Stimulated activated CD8-positive, alpha-beta memory T cell treated with anti-CD3 and anti-CD28 coated beads, Interleukin-7, amount 100 ng/mL, for 4 hours (primary cell): ENCODE data around the gene C7orf33.

Experiments used
- DNase-seq, 2 donors: peaks; one replicate each; pipeline ENCODE4 v3.0.0-alpha.2; 2020; ENCODE audit warnings: low read depth in 2 of 2

C7orf33 gene

GRCh38 chr7:148626828-148627227, 36.3 kb downstream of the C7orf33 start:
- no peak for DNase-seq

DNA sequence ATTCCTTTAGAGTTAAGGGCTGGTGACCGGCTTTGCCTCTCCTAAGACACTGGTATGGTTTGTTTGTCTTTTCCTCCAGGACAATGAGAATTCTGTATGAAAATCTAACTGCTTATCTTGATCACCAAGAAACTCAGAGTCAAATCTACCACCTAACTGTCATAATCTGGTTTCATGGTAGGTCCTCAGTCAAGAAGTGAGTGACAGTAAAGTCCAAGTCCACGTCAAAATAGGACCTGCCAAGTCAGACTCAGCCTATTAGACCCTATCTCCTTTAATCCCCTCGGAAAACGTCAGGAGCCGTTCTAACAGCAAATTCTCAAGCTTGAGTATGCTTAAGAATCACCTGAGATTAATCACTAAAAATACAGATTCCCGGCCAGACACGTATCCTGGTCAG, 37.4 kb downstream of the C7orf33 start:
- DNase-seq, result no peak

- DNase-seq, result no peak
Observed at GRCh38 chr7:148630078-148630477, 39.5 kb downstream of the C7orf33 start.

DNA sequence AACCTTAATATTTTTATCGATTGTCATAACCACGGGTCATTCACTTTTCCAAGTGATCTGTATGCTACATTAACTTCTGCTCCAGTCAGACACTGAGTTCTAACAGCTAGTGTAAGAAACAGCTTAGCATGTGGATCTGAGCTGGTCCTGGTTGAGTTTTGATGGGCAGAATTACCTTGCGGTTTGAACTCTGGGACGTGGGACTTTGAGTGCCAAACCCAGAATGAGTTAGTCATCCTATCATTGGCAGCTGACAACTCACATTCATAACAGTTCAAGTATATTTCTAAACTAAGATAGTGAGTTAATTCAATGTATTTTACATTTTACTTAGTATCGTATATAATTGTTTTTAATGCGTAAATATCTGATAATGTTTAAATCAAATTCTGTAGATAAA, 43.2 kb downstream of the C7orf33 start:
- no peak for DNase-seq

- DNase-seq, result no peak
Observed at GRCh38 chr7:148637094-148637493, 46.5 kb downstream of the C7orf33 start.

DNA sequence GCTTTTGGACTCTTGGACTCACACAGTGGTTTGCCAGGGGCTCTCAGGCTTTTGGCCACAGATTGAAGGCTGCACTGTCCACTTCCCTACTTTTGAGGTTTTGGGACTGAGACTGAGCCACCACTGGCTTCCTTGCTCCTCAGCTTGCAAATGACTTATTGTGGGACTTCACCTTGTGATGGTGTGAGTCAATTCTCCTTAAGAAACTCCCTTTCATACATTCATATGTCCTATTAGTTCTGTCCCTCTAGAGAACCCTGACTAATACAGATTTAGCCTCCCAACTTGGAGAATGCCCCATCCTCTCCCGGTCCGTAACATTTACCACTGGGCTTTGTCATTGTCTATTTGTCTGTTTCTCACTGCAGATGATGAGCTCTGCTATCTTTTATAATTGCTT, 55.3 kb downstream of the C7orf33 start:
- no peak for DNase-seq

DNA sequence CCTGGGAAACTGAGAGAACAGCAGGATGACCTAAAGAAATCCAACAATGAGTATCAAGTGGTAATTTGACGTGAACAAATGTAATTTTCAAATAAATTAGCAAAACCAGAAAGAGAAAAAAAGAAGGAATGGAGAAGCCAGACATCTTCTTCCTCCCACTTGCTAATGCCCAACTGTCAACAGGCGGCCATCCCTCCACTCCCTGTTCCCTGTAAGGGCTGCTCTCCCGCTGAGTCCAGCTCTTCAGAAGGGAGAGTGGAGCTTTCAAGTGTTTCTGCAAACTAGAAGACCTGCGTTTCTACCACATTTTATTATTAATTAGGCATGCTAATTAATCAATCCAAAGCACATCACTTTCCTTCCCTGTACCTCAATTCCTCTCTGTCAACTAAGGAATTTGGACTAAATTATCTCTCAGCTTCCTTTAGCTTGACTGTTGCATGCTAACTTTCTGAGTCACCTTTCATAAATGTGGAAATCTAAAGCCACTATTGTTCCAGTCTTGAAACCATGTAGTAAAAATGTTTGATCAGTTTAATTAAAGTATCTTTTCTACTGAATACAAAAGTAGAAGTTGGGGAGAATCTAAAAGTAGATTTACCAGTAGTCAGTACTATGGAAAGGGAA, 59.8 kb downstream of the C7orf33 start:
- DNase-seq, result no peak

- no peak for DNase-seq
Observed at GRCh38 chr7:148652773-148653172, 62.2 kb downstream of the C7orf33 start.

DNA sequence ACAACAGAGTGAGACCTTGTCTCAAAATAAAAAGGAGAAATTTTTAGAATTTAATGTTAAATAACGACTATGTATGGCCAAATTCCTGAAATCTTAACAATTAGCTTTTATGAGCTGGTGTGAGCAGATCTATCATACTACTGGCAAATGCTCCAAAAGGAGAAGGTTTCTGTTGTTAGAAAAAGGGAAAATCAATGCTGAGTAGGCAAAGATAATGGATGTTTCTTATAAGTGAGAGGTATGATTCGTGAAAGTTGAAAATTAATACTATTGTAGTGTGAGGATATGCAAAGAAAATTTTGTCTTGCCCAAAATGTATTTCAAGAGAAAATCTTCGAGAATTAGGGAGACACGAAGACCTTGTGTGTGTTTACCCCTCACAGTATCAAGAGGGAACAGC, 67.4 kb downstream of the C7orf33 start:
- DNase-seq, result no peak

DNA sequence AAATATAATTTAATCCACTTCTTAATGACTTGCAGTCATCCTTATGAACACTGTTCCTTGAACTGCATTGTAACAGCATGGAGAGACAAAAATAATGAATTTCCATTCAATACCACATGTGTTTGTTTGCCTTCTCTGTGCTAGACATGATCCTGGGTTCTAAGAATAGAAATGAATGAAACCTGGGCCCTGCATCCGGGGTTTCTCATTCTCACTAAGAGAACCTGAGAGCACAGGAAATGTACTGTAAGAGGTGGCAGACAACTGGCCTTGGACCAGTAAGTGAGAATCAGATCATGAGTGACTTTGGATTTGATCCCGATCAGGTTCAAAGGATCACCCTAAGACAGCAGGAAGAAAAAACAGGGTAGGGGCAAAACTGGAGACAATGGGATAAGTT, 70.9 kb downstream of the C7orf33 start:
- DNase-seq, result no peak

- DNase-seq, result no peak
Observed at GRCh38 chr7:148662646-148663045, 72.1 kb downstream of the C7orf33 start.

DNA sequence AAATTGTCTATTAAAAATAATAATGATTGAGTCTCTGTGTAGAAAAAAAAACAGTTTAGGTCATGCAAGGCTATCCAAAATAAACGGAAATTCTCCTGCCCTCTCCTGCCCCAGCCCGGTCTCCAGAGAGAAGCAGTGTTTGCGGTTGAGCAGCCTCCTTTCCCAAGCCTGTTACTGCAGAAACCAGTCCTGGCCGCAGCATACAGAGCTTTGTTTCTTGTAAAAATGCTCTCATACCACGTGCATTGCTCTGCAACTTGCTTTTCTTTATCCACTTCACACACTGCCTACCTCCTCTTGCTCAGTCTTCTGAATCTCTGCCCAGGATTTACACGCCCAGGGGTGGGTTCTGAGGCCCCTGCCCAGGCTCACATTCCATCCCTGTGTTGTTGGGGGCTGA, 73.8 kb downstream of the C7orf33 start:
- no peak for DNase-seq

DNA sequence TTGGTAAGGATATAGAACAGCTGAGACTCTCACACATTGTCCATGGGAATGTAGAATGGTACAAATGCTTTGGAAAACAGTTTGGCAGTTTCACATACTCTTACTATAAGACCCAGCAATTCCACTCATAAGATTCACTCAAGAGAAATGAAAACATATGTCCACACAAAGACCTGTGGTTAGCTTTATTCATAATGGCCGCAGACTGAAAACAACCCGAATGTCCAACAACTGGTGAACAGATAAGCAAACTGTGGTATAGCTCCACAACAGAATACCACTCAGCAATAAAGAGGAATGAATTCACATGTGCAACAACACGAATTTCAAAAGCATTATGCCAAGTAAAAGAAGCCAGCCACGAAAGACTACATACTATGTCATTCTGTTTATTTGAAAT, 74.7 kb downstream of the C7orf33 start:
- DNase-seq, result no peak
